Stimulated activated CD4-positive, alpha-beta T cell treated with anti-CD3 and anti-CD28 coated beads, Interleukin-12 subunit alpha, Interleukin-12 subunit beta, amount 100 ng/mL, for 4 hours (primary cell): ENCODE measurements around the gene RNU1-3.
"Not testable (repeated sequence)": the region's sequence is repeated elsewhere in the genome, so short reads cannot be mapped to it uniquely, and the experiment has no call there.

Experiments
- DNase-seq: peaks from one replicate; pipeline ENCODE4 v3.0.0-alpha.2; 2020

The RNU1-3 gene

GRCh38 chr1:16635959-16636358 is 30.8 kb downstream of the RNU1-3 start:
- not testable (repeated sequence) for DNase-seq

- not testable (repeated sequence) for DNase-seq
These were observed 33.0 kb downstream of the RNU1-3 start for GRCh38 chr1:16633540-16634282.

GRCh38 chr1:16632044-16632850 is 34.5 kb downstream of the RNU1-3 start:
- not testable (repeated sequence) for DNase-seq

- no peak for DNase-seq
These were observed 35.3 kb downstream of the RNU1-3 start for GRCh38 chr1:16631248-16632043.

- DNase-seq = no peak
These were observed 36.0 kb downstream of the RNU1-3 start for GRCh38 chr1:16630661-16631247.

GRCh38 chr1:16629916-16630530 is 36.7 kb downstream of the RNU1-3 start:
- DNase-seq = not testable (repeated sequence)

GRCh38 chr1:16628361-16629111 is 38.2 kb downstream of the RNU1-3 start:
- no peak for DNase-seq

- not testable (repeated sequence) for DNase-seq
These were observed 40.3 kb downstream of the RNU1-3 start for GRCh38 chr1:16626409-16626983.

GRCh38 chr1:16625497-16626408 is 41.0 kb downstream of the RNU1-3 start:
- no peak for DNase-seq

GRCh38 chr1:16623812-16624719 is 42.7 kb downstream of the RNU1-3 start:
- DNase-seq = not testable (repeated sequence)

- DNase-seq = not testable (repeated sequence)
These were observed 43.4 kb downstream of the RNU1-3 start for GRCh38 chr1:16623337-16623736.

- not testable (repeated sequence) for DNase-seq
These were observed 45.0 kb downstream of the RNU1-3 start for GRCh38 chr1:16621681-16622315.

- no peak for DNase-seq
These were observed 45.5 kb downstream of the RNU1-3 start for GRCh38 chr1:16621300-16621658.

GRCh38 chr1:16619803-16620501 is 46.8 kb downstream of the RNU1-3 start:
- DNase-seq = not testable (repeated sequence)

- DNase-seq = no peak
These were observed 48.0 kb downstream of the RNU1-3 start for GRCh38 chr1:16618719-16619118.

- DNase-seq = no peak
These were observed 48.8 kb downstream of the RNU1-3 start for GRCh38 chr1:16617778-16618580.

GRCh38 chr1:16617114-16617631 is 49.6 kb downstream of the RNU1-3 start:
- no peak for DNase-seq
